Uterus (tissue), 2 donors: Measurements from ENCODE around the gene ZDHHC5.

Experiments
- POLR2A ChIP-seq, 2 donors: fragments of 450-650 bp; IDR thresholded peaks; one replicate each; pipeline ENCODE4 v1.6.1; 2016; ENCODE audit warnings: antibody characterized with exemption in 2 of 2, mild to moderate bottlenecking in 1 of 2, moderate library complexity in 1 of 2
- TF ChIP-seq, protein P1 (sequence below), 4 experiments: fragments of 200-600 bp in 2 of 4; fragments of 450-650 bp in 2 of 4; sonication (generic) in 2 of 4; IDR thresholded peaks; one replicate each; pipeline ENCODE4 v1.5.1; 2016 to 2019; ENCODE audit warnings: antibody characterized with exemption in 4 of 4, mild to moderate bottlenecking in 2 of 4, moderate library complexity in 1 of 4

DNA sequence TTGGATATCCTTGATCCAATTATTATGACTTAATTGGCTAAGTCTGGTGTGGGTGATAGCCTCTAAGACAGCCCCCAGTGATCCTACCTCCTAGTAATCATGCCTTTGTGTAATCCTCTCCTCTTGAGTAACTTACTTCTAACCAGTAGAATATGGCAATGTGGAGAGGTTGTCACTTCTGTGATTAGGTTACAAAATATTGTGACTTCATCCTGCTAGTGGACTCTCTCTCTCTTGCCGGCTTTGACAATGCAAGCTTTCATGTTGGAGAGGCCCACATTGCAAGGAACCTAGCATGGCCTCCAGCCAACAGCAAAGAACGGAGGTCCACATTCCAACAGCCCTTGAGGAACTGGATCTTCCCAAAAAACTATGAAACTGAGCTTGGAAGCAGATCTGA, 37.7 kb upstream of the ZDHHC5 start:
- TF ChIP-seq, protein P1, sequence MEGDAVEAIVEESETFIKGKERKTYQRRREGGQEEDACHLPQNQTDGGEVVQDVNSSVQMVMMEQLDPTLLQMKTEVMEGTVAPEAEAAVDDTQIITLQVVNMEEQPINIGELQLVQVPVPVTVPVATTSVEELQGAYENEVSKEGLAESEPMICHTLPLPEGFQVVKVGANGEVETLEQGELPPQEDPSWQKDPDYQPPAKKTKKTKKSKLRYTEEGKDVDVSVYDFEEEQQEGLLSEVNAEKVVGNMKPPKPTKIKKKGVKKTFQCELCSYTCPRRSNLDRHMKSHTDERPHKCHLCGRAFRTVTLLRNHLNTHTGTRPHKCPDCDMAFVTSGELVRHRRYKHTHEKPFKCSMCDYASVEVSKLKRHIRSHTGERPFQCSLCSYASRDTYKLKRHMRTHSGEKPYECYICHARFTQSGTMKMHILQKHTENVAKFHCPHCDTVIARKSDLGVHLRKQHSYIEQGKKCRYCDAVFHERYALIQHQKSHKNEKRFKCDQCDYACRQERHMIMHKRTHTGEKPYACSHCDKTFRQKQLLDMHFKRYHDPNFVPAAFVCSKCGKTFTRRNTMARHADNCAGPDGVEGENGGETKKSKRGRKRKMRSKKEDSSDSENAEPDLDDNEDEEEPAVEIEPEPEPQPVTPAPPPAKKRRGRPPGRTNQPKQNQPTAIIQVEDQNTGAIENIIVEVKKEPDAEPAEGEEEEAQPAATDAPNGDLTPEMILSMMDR (IDR thresholded peaks at IDR 0.05): no peak
- TF ChIP-seq POLR2A (IDR thresholded peaks at IDR 0.05): no peak
